Ovary (tissue), 3 donors: ENCODE measurements around the gene TPK1.

Source experiments
- EP300 ChIP-seq: sonication (generic); formaldehyde crosslinking; IDR thresholded peaks from one replicate; pipeline ENCODE4 v1.6.1; 2017; ENCODE audit warnings: antibody characterized with exemption
- POLR2A ChIP-seq: fragments of 450-650 bp; IDR thresholded peaks from one replicate; pipeline ENCODE4 v1.6.1; 2017; ENCODE audit warnings: antibody characterized with exemption, mild to moderate bottlenecking, moderate library complexity
- TF ChIP-seq, protein P1 (sequence below), 3 donors: fragments of 450-650 bp in 2 of 3; fragments of 200-600 bp in 1 of 3; IDR thresholded peaks; one replicate each; pipeline versions ENCODE4 v1.5.1 to v1.8.0; 2016 to 2022; ENCODE audit warnings: antibody characterized with exemption in 3 of 3, mild to moderate bottlenecking in 1 of 3
- donor health status: DM: no; HTN: no; CAD: no.

- TF ChIP-seq, protein P1, sequence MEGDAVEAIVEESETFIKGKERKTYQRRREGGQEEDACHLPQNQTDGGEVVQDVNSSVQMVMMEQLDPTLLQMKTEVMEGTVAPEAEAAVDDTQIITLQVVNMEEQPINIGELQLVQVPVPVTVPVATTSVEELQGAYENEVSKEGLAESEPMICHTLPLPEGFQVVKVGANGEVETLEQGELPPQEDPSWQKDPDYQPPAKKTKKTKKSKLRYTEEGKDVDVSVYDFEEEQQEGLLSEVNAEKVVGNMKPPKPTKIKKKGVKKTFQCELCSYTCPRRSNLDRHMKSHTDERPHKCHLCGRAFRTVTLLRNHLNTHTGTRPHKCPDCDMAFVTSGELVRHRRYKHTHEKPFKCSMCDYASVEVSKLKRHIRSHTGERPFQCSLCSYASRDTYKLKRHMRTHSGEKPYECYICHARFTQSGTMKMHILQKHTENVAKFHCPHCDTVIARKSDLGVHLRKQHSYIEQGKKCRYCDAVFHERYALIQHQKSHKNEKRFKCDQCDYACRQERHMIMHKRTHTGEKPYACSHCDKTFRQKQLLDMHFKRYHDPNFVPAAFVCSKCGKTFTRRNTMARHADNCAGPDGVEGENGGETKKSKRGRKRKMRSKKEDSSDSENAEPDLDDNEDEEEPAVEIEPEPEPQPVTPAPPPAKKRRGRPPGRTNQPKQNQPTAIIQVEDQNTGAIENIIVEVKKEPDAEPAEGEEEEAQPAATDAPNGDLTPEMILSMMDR (IDR thresholded peaks at IDR 0.05), result no peak
- TF ChIP-seq POLR2A, result no peak
- TF ChIP-seq EP300, result no peak
Measured at GRCh38 chr7:144470078-144470477, 365.8 kb downstream of the TPK1 start.
